Sigmoid colon (tissue), 7 donors: Measurements from ENCODE around the gene GPR3. TPM values are rescaled to one million over a fixed set of nuclear protein-coding genes. Genes with fewer than 3 reads are reported as not detected.

Experiments used
- DNase-seq: peaks from one replicate; pipeline ENCODE4 v3.0.0-alpha.2; 2019
- H3K27ac ChIP-seq, 4 donors: fragments of 200-600 bp; sonication (generic); one replicate each; pipeline ENCODE4 v1.5.1; 2016 to 2019; ENCODE audit warnings: mild to moderate bottlenecking in 1 of 4
- H3K27me3 ChIP-seq, 3 donors: fragments of 200-600 bp; sonication (generic); one replicate each; pipeline ENCODE4 v1.5.1; 2019; ENCODE audit warnings: mild to moderate bottlenecking in 1 of 3
- H3K36me3 ChIP-seq, 4 donors: fragments of 200-600 bp; sonication (generic); one replicate each; pipeline ENCODE4 v1.5.1; 2016 to 2019
- H3K4me1 ChIP-seq, 4 donors: fragments of 200-600 bp; sonication (generic); one replicate each; pipeline ENCODE4 v1.5.1; 2017 to 2019
- H3K4me3 ChIP-seq, 4 donors: fragments of 200-600 bp; sonication (generic); one replicate each; pipeline ENCODE4 v1.5.1; 2017 to 2019; ENCODE audit warnings: mild to moderate bottlenecking in 2 of 4, moderate library complexity in 1 of 4
- H3K9me3 ChIP-seq, 4 donors: fragments of 200-600 bp in 3 of 4; sonication (generic) in 3 of 4; one replicate each; pipeline versions ENCODE4 v1.5.1 to v1.6.1; 2013 to 2019
- EP300 ChIP-seq, 4 donors: sonication (generic); formaldehyde crosslinking; IDR thresholded peaks; one replicate each; pipeline ENCODE4 v1.6.1; 2017; ENCODE audit warnings: antibody characterized with exemption in 4 of 4
- POLR2A ChIP-seq, 2 donors: fragments of 450-650 bp; IDR thresholded peaks; one replicate each; pipeline ENCODE4 v1.6.1; 2016; ENCODE audit warnings: antibody characterized with exemption in 2 of 2, mild to moderate bottlenecking in 2 of 2, moderate library complexity in 2 of 2
- POLR2AphosphoS5 ChIP-seq, 4 donors: sonication (generic); formaldehyde crosslinking; IDR thresholded peaks; one replicate each; pipeline ENCODE4 v1.6.1; 2017; ENCODE audit warnings: antibody characterized with exemption in 4 of 4
- WGBS, 2 donors: extraction: QIAGEN DNeasy Blood & Tissue Kit; methylation state at CpG; one replicate each; pipeline ENCODE4 v1.1.7; 2013; 5-methylcytosine and 5-hydroxymethylcytosine counted together
- intact Hi-C: fragments of 100-400 bp; cut with DNase I; formaldehyde crosslinking; loops from one replicate; pipeline ENCODE4 v1.15.1; 2023
- polyA plus RNA-seq, 3 donors: library from polyadenylated mRNA; stranded (reverse); fragments of 200-250 nt; gene quantifications; one replicate each; pipeline ENCODE4 v1.2.3, GENCODE V29; 2013
- total RNA-seq, 4 donors: library from RNA; depleted of rRNA; stranded (reverse); fragments of >200 nt; gene quantifications; one replicate each; pipeline ENCODE4 v1.1.0, GENCODE V29; 2016
- TF ChIP-seq, protein P1 (sequence below), 4 experiments: fragments of 450-650 bp in 3 of 4; fragments of 200-600 bp in 1 of 4; IDR thresholded peaks; one replicate each; pipeline ENCODE4 v1.5.1; 2016 to 2019; ENCODE audit warnings: antibody characterized with exemption in 4 of 4, mild to moderate bottlenecking in 3 of 4, moderate library complexity in 2 of 4
- donor health status: healthy with polysubstance abuse.
- donor health status: Bipolar disorder and iron deficiency.
- donor health status: healthy.

The GPR3 gene
- total and polyA plus RNA-seq, 7 donors = 0.36 to 2.0 (median 0.54) TPM; not detected in 4

DNA sequence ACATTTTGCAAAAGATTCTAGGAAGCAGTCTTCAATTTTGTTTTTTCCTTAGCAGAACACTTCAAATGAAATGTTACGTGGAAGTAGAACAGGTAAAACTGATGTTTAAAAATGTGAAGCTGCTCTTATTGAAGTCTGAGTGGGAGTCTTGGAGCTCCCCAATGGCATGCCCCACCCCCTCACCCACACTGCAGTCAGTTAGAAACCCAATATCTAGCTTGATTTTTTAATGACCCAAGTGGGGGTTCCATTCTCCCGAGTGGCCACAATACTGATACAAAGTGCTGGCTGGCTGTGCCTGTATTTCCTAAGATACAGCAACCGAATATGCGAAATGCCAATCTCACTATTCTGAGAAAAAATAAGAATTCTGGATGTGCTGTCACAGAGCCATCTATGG, 31.3 kb downstream of the GPR3 start:
- 92 to 93% methylated on average over 4 of the region's 4 CpGs for WGBS, 2 donors

DNA sequence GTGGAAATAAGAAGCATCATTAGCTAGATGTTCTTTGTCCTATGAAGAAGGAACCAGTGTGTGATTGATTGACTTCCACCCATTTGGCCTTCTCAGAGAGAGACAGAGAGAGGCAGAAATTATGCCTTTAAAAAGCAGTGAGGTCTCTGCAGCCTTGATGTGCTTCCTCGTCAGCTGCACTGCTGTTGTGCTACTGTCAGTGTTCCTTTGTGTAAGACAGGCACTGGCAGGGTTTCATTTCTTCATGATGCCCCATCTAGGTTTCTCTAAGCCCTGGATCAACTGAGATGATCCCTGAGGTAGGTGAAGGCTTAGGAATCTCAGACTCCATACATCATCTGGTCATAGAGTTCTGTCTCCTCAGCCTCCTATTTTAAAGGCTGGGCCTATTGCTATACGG, 34.9 kb downstream of the GPR3 start:
- Histone ChIP-seq H3K36me3 (peaks cover 0 to 21% (median 0%) of the 10 kb centered on the region in 4 donors), H3K4me1 (peaks cover 0 to 69% (median 57%) of the 10 kb centered on the region in 4 donors), H3K27ac (peak overlapping the region; percentile 75 to 87 (median 82)), H3K4me3 (peak overlapping the region in 1 of 4 donors; percentile 31), H3K27me3 (no peaks in the 10 kb centered on the region), H3K9me3 (no peaks in the 10 kb centered on the region)
- no peak for DNase-seq
- intact Hi-C loops = no loop called here
- TF ChIP-seq EP300 (IDR thresholded peaks at IDR 0.05) (no peak), POLR2AphosphoS5 (IDR thresholded peaks at IDR 0.05) (peak in 1 of 4 donors; percentile 15)
- WGBS, 2 donors = 64 to 76% methylated on average over 2 of the region's 2 CpGs

More for the DNA sequence above, 31.3 kb downstream of the GPR3 start:
- peaks cover 0 to 21% (median 0%) of the 10 kb centered on the region in 4 donors for H3K36me3 ChIP-seq
- no peak for TF ChIP-seq EP300 (IDR thresholded peaks at IDR 0.05)
- TF ChIP-seq, protein P1, sequence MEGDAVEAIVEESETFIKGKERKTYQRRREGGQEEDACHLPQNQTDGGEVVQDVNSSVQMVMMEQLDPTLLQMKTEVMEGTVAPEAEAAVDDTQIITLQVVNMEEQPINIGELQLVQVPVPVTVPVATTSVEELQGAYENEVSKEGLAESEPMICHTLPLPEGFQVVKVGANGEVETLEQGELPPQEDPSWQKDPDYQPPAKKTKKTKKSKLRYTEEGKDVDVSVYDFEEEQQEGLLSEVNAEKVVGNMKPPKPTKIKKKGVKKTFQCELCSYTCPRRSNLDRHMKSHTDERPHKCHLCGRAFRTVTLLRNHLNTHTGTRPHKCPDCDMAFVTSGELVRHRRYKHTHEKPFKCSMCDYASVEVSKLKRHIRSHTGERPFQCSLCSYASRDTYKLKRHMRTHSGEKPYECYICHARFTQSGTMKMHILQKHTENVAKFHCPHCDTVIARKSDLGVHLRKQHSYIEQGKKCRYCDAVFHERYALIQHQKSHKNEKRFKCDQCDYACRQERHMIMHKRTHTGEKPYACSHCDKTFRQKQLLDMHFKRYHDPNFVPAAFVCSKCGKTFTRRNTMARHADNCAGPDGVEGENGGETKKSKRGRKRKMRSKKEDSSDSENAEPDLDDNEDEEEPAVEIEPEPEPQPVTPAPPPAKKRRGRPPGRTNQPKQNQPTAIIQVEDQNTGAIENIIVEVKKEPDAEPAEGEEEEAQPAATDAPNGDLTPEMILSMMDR (IDR thresholded peaks at IDR 0.05) = no peak
- TF ChIP-seq POLR2A (IDR thresholded peaks at IDR 0.05) = no peak
- no peak for TF ChIP-seq POLR2AphosphoS5 (IDR thresholded peaks at IDR 0.05)
- H3K27ac ChIP-seq = no peak overlapping the region
- H3K4me3 ChIP-seq = no peak overlapping the region
- H3K27me3 ChIP-seq = no peaks in the 10 kb centered on the region
- H3K9me3 ChIP-seq = no peaks in the 10 kb centered on the region
- intact Hi-C loops = no loop called here
- no peak for DNase-seq
- peaks cover 0 to 61% (median 37%) of the 10 kb centered on the region in 4 donors for H3K4me1 ChIP-seq

DNA sequence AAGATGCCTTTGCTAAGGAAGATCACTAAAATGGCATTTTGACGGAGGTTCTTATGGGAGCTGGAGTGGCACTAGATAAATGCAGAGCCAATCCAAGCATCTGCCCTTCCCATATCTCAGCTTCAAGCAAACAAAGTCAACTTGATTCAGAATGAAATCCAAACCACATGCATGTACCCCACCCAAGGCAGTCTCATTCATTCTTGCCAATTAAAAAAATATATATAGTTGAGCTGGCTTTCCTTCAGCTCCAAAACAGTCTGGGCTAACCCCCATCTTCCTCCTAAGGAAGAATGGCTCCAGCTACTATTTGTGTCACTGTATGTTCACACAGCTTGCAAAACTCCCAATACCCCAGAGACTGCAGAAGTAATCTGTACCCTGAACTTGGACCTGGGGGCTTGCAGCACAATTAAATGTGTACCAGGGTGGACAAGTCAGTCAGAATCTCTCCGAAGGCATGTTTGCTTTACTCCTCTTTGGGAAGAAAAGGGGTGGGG, 35.4 kb downstream of the GPR3 start:
- 73 to 88% methylated on average over 2 of the region's 2 CpGs for WGBS, 2 donors
- Histone ChIP-seq H3K27me3 (no peaks in the 10 kb centered on the region), H3K27ac (peak overlapping the region; percentile 75 to 87 (median 82)), H3K9me3 (no peaks in the 10 kb centered on the region), H3K4me1 (peaks cover 0 to 68% (median 59%) of the 10 kb centered on the region in 4 donors), H3K4me3 (peak overlapping the region in 3 of 4 donors; percentile 15 to 31 (median 25)), H3K36me3 (peaks cover 0 to 21% (median 0%) of the 10 kb centered on the region in 4 donors)
- intact Hi-C loops = no loop called here
- TF ChIP-seq, protein P1 (IDR thresholded peaks at IDR 0.05) = no peak
- TF ChIP-seq EP300 (IDR thresholded peaks at IDR 0.05) = no peak
- no peak for TF ChIP-seq POLR2AphosphoS5 (IDR thresholded peaks at IDR 0.05)
- TF ChIP-seq POLR2A (IDR thresholded peaks at IDR 0.05) = no peak
- no peak for DNase-seq

DNA sequence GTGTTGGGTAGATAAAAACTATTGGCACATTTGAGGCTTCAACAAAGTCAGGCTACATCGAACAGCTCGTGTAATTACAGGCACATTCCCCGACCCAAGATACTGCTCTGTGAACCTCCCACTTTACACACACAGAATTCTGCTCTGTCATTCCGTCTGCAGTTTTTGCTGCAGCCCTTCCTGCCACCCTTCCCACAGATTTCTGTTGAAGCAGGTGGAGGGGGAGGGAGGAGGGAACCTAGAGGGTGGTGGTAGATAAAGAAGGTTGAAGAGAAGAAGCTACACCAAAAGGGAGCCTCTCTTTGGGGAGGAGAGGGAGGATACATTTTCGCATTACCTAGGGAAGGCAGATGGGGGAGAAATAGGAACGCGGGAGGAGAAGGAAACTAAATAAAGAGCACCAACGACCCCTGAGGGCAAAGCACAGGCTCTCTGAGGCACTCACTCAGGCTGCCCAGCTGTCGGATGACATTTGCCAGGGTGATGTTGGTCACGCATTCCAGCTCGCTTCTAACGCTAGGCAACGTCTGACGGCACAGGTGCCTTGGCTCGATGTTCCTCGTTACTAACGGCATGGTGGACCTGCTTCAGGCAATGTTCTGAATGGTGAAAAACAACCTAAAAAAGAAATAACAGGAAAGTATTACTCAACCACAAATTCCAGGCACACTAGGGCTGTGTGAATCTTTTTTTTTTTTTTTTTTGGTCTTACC, 36.0 kb downstream of the GPR3 start:
- Histone ChIP-seq H3K27me3 (no peaks in the 10 kb centered on the region), H3K9me3 (no peaks in the 10 kb centered on the region), H3K4me1 (peaks cover 0 to 74% (median 60%) of the 10 kb centered on the region in 4 donors), H3K4me3 (peak overlapping the region in 3 of 4 donors; percentile 15 to 31 (median 25)), H3K27ac (peak overlapping the region; percentile 75 to 87 (median 82)), H3K36me3 (peaks cover 0 to 21% (median 0%) of the 10 kb centered on the region in 4 donors)
- DNase-seq = peak; percentile 76
- TF ChIP-seq, protein P1 (IDR thresholded peaks at IDR 0.05) = no peak
- peak in 3 of 4 donors; percentile 30 to 72 (median 52) for TF ChIP-seq POLR2AphosphoS5 (IDR thresholded peaks at IDR 0.05)
- 38 to 78% methylated on average over 17 of the region's 17 CpGs for WGBS, 2 donors
- intact Hi-C loops = no loop called here

DNA sequence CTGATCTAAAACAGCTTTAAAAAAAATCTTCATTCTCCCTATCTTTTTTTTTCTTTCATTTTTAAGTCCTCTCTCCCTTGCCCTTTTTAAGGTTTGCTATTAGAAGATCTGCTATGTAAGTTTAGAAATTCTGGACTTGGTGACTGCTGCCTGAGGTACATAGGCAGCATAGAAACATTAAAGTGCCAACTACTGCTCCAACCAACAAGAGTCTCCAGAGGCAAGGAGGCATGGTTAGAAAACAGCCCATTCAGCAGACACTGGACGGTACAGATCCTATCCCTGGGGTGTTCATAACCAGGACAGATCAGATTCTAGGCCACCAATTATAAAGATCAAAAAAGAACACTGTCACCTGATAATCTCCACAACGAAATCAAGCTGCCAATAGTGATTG, 36.6 kb downstream of the GPR3 start:
- Histone ChIP-seq H3K4me1 (peaks cover 0 to 80% (median 63%) of the 10 kb centered on the region in 4 donors), H3K27ac (peak overlapping the region; percentile 75 to 87 (median 82)), H3K27me3 (no peaks in the 10 kb centered on the region), H3K36me3 (peaks cover 0 to 21% (median 0%) of the 10 kb centered on the region in 4 donors), H3K4me3 (peak overlapping the region in 3 of 4 donors; percentile 15 to 31 (median 25)), H3K9me3 (no peaks in the 10 kb centered on the region)
- WGBS, 2 donors = 41 to 48% methylated on average over 2 of the region's 2 CpGs
- no peak for DNase-seq
- TF ChIP-seq EP300 (IDR thresholded peaks at IDR 0.05) = no peak
- no peak for TF ChIP-seq POLR2A (IDR thresholded peaks at IDR 0.05)
- no peak for TF ChIP-seq POLR2AphosphoS5 (IDR thresholded peaks at IDR 0.05)
- TF ChIP-seq, protein P1 (IDR thresholded peaks at IDR 0.05) = no peak
- intact Hi-C loops = no loop called here
